H1 (cell line): ENCODE data around the gene SRPX. TPM values are rescaled to one million over a fixed set of nuclear protein-coding genes. Genes with fewer than 3 reads are reported as not detected.

Experiments used
- CTCF ChIA-PET: fragments of 300-600 bp; sonication (Branson Sonifier 250); formaldehyde crosslinking; loops from one replicate; lab custom pipeline; 2021; ENCODE audit not compliant: partially characterized antibody; lab: Charles Lee
- POLR2A ChIA-PET: fragments of 300-600 bp; sonication (Branson Sonifier 250); formaldehyde crosslinking; loops from one replicate; lab custom pipeline; 2021; ENCODE audit warnings: inconsistent platforms; ENCODE audit not compliant: partially characterized antibody; lab: Charles Lee
- DNase-seq, 2 experiments: peaks; one replicate each; pipeline versions ENCODE4 v3.0.0 to v3.0.0-alpha.2; 2010 to 2022; ENCODE audit warnings: low spot score in 2 of 2, low read depth in 1 of 2, mixed read lengths in 1 of 2
- FAIRE-seq: peaks from 2 replicates; lab custom pipeline; 2011; peaks lifted over from hg19 to GRCh38; lab: Jason Lieb, UNC
- H2AFZ ChIP-seq: 2 replicates; pipeline ENCODE4 v1.8.1; 2012; ENCODE audit warnings: low read length, inconsistent platforms
- H2AK5ac ChIP-seq: 2 replicates; pipeline ENCODE4 v1.6.1; 2013; ENCODE audit warnings: low read depth, low read length
- H2BK120ac ChIP-seq: replicated peaks from 2 replicates; pipeline ENCODE3; 2013; ENCODE audit warnings: low read depth, low read length, inconsistent platforms
- H2BK12ac ChIP-seq: 2 replicates; pipeline ENCODE4 v1.6.1; 2013; ENCODE audit warnings: low read depth, low read length
- H2BK15ac ChIP-seq: 2 replicates; pipeline ENCODE4 v1.6.1; 2013; ENCODE audit warnings: low read length
- H2BK20ac ChIP-seq: 2 replicates; pipeline ENCODE4 v1.6.1; 2013; ENCODE audit warnings: low read length
- H2BK5ac ChIP-seq: 2 replicates; pipeline ENCODE4 v1.6.1; 2013; ENCODE audit warnings: low read depth, low read length
- H3K14ac ChIP-seq: 2 replicates; pipeline ENCODE4 v1.6.1; 2013; ENCODE audit warnings: inconsistent platforms; ENCODE audit not compliant: insufficient read length
- H3K18ac ChIP-seq: 2 replicates; pipeline ENCODE4 v1.6.1; 2013; ENCODE audit warnings: low read length; ENCODE audit errors: extremely low read depth
- H3K23ac ChIP-seq: 2 replicates; pipeline ENCODE4 v1.6.1; 2013; ENCODE audit warnings: inconsistent platforms; ENCODE audit not compliant: insufficient read length
- H3K23me2 ChIP-seq: 2 replicates; pipeline ENCODE4 v1.6.1; 2013; ENCODE audit warnings: low read depth, low read length
- H3K27ac ChIP-seq: 2 replicates; pipeline ENCODE4 v1.6.1; 2011; ENCODE audit warnings: low read depth, low read length, inconsistent platforms
- H3K27me3 ChIP-seq, 4 experiments: replicated peaks in 1 of 4; 1 replicate in 1 of 4; 2 replicates in 3 of 4; pipeline versions ENCODE4 v1.6.1 to v1.8.1; 2011 to 2013; ENCODE audit warnings: low read length in 3 of 4, mild to moderate bottlenecking in 3 of 4, inconsistent platforms in 2 of 4, mixed read lengths in 2 of 4, moderate library complexity in 1 of 4; ENCODE audit not compliant: control insufficient read depth in 3 of 4, insufficient read depth in 3 of 4; ENCODE audit errors: extremely low read depth in 1 of 4
- H3K36me3 ChIP-seq, 4 experiments: 2 replicates each; pipeline versions ENCODE4 v1.6.1 to v1.8.1; 2011 to 2013; ENCODE audit warnings: mild to moderate bottlenecking in 4 of 4, low read length in 3 of 4, moderate library complexity in 2 of 4, control low read depth in 1 of 4, inconsistent platforms in 1 of 4; ENCODE audit not compliant: insufficient read depth in 4 of 4, control insufficient read depth in 2 of 4
- H3K4ac ChIP-seq: replicated peaks from 2 replicates; pipeline ENCODE3; 2013; ENCODE audit warnings: low read length, low read depth, mixed read lengths, inconsistent platforms; ENCODE audit not compliant: insufficient read length
- H3K4me1 ChIP-seq, 4 experiments: replicated peaks in 1 of 4; 1 replicate in 1 of 4; 2 replicates in 3 of 4; pipeline versions ENCODE4 v1.6.1 to v1.8.1; 2011 to 2013; ENCODE audit warnings: low read length in 3 of 4, inconsistent platforms in 2 of 4, mixed read lengths in 1 of 4; ENCODE audit not compliant: insufficient read depth in 4 of 4, control insufficient read depth in 3 of 4
- H3K4me2 ChIP-seq, 2 experiments: 2 replicates each; pipeline versions ENCODE4 v1.6.1 to v1.8.1; 2011 to 2013; ENCODE audit warnings: low read depth in 2 of 2, low read length in 2 of 2, control low read depth in 1 of 2, inconsistent platforms in 1 of 2, mild to moderate bottlenecking in 1 of 2; ENCODE audit not compliant: insufficient read depth in 1 of 2
- H3K4me3 ChIP-seq, 4 experiments: fragments of 200-600, 300-600 bp in 1 of 4; sonication (generic), shearing (Covaris generic), sonication (Bioruptor Twin) in 1 of 4; 2 replicates each; pipeline versions ENCODE4 v1.5.1 to v1.8.1; 2011 to 2016; ENCODE audit warnings: low read length in 4 of 4, low read depth in 3 of 4, control low read depth in 2 of 4, inconsistent platforms in 2 of 4, mild to moderate bottlenecking in 2 of 4, mixed read lengths in 1 of 4, moderate library complexity in 1 of 4; ENCODE audit not compliant: insufficient read depth in 2 of 4; ENCODE audit errors: extremely low read depth in 1 of 4
- H3K56ac ChIP-seq: replicated peaks from 2 replicates; pipeline ENCODE3; 2013; ENCODE audit warnings: low read depth, mild to moderate bottlenecking, mixed read lengths, low read length, inconsistent platforms; ENCODE audit not compliant: insufficient read length
- H3K79me1 ChIP-seq: 2 replicates; pipeline ENCODE4 v1.6.1; 2013; ENCODE audit warnings: low read depth, low read length, control low read depth
- H3K79me2 ChIP-seq, 2 experiments: 2 replicates each; pipeline versions ENCODE4 v1.6.1 to v1.8.1; 2012 to 2013; ENCODE audit warnings: low read length in 2 of 2, mild to moderate bottlenecking in 2 of 2, inconsistent platforms in 1 of 2; ENCODE audit not compliant: insufficient read depth in 2 of 2, control insufficient read depth in 1 of 2
- H3K9ac ChIP-seq, 4 experiments: replicated peaks in 1 of 4; 1 replicate in 1 of 4; 2 replicates in 3 of 4; pipeline versions ENCODE4 v1.6.1 to v1.8.1; 2011 to 2013; ENCODE audit warnings: low read depth in 3 of 4, low read length in 3 of 4, control low read depth in 2 of 4, mild to moderate bottlenecking in 2 of 4, moderate library complexity in 2 of 4, inconsistent platforms in 1 of 4; ENCODE audit errors: extremely low read depth in 1 of 4
- H3K9me3 ChIP-seq, 2 experiments: 2 replicates each; pipeline versions ENCODE4 v1.6.1 to v1.8.1; 2012 to 2013; ENCODE audit warnings: mild to moderate bottlenecking in 2 of 2, moderate library complexity in 2 of 2, control low read depth in 1 of 2, inconsistent platforms in 1 of 2, low read depth in 1 of 2, low read length in 1 of 2, mixed read lengths in 1 of 2; ENCODE audit not compliant: insufficient read depth in 2 of 2
- H4K20me1 ChIP-seq, 2 experiments: replicated peaks in 1 of 2; 2 replicates each; pipeline versions ENCODE3 to v1.8.1; 2011 to 2013; ENCODE audit warnings: inconsistent platforms in 2 of 2, low read length in 2 of 2, mild to moderate bottlenecking in 1 of 2; ENCODE audit not compliant: insufficient read depth in 2 of 2, control insufficient read depth in 1 of 2
- H4K5ac ChIP-seq: 2 replicates; pipeline ENCODE4 v1.6.1; 2013; ENCODE audit warnings: low read length, low read depth, mixed read lengths, inconsistent platforms; ENCODE audit not compliant: insufficient read length
- H4K8ac ChIP-seq: 2 replicates; pipeline ENCODE4 v1.8.0; 2013; ENCODE audit warnings: mild to moderate bottlenecking, moderate library complexity, low read length, inconsistent platforms; ENCODE audit not compliant: insufficient read depth; ENCODE audit errors: extremely low read depth
- H4K91ac ChIP-seq: replicated peaks from 2 replicates; pipeline ENCODE3; 2013; ENCODE audit warnings: low read length, mixed read lengths, inconsistent platforms; ENCODE audit not compliant: insufficient read length
- BRCA1 ChIP-seq: IDR thresholded peaks from 2 replicates; pipeline ENCODE4 v1.6.1; 2012; ENCODE audit warnings: low read depth, low read length, improper control_type of control experiment
- CBX5 ChIP-seq: fragments of 300-800, 300-1000 bp; sonication (generic); IDR thresholded peaks from 2 replicates; pipeline ENCODE4 v1.7.1; 2016; ENCODE audit warnings: antibody characterized with exemption, low read length, low read depth
- CEBPB ChIP-seq: IDR thresholded peaks from 2 replicates; pipeline ENCODE4 v1.6.1; 2012; ENCODE audit warnings: low read depth, low read length
- CREB1 ChIP-seq: IDR thresholded peaks from 2 replicates; pipeline ENCODE4 v1.6.1; 2012; ENCODE audit warnings: inconsistent platforms
- CTBP2 ChIP-seq: IDR thresholded peaks from 2 replicates; pipeline ENCODE4 v1.7.0; 2011; ENCODE audit warnings: borderline replicate concordance, mild to moderate bottlenecking, moderate library complexity, mixed read lengths, low read length; ENCODE audit not compliant: insufficient read depth, insufficient read length
- FOSL1 ChIP-seq: IDR thresholded peaks from 2 replicates; pipeline ENCODE4 v1.6.1; 2011; ENCODE audit warnings: mild to moderate bottlenecking, low read depth, low read length, moderate library complexity; ENCODE audit not compliant: insufficient read depth
- NANOG ChIP-seq: IDR thresholded peaks from 2 replicates; pipeline ENCODE4 v1.6.1; 2011; ENCODE audit warnings: low read length, low read depth, mild to moderate bottlenecking, inconsistent platforms; ENCODE audit not compliant: insufficient read depth, poor library complexity, severe bottlenecking
- PHF8 ChIP-seq: fragments of 200-600 bp; sonication (generic); conservative IDR thresholded peaks from 2 replicates; pipeline ENCODE4 v1.7.1; 2012; ENCODE audit warnings: low read depth, mild to moderate bottlenecking, inconsistent platforms, low read length, moderate library complexity
- POLR2A ChIP-seq, 2 experiments: IDR thresholded peaks; 1 replicate in 1 of 2; 2 replicates in 1 of 2; pipeline ENCODE4 v1.6.1; 2011; ENCODE audit warnings: low read depth in 2 of 2, low read length in 2 of 2, mild to moderate bottlenecking in 2 of 2; ENCODE audit errors: control extremely low read depth in 1 of 2
- POU5F1 ChIP-seq: IDR thresholded peaks from 2 replicates; pipeline ENCODE4 v1.6.1; 2011; ENCODE audit warnings: low read depth, mild to moderate bottlenecking, low read length, moderate library complexity
- SUZ12 ChIP-seq: fragments of 200-600 bp; sonication (generic); IDR thresholded peaks from 2 replicates; pipeline ENCODE4 v1.6.1; 2012; ENCODE audit warnings: mild to moderate bottlenecking, inconsistent platforms, low read length, moderate library complexity, mixed read lengths
- TAF1 ChIP-seq: IDR thresholded peaks from 2 replicates; pipeline ENCODE4 v1.6.1; 2011; ENCODE audit warnings: mild to moderate bottlenecking, low read depth, low read length
- TBP ChIP-seq: IDR thresholded peaks from 2 replicates; pipeline ENCODE4 v1.6.1; 2011; ENCODE audit warnings: low read depth, low read length, improper control_type of control experiment
- TCF12 ChIP-seq: IDR thresholded peaks from 2 replicates; pipeline ENCODE4 v1.6.1; 2011; ENCODE audit warnings: low read depth, mild to moderate bottlenecking, low read length
- WGBS, 2 experiments: shearing (Covaris generic) in 1 of 2; methylation state at CpG; one replicate each; pipeline versions ENCODE4 v1.1.6 to v1.1.7; 2013 to 2015; ENCODE audit warnings: low lambda C conversion rate in 2 of 2, mixed read lengths in 2 of 2, inconsistent platforms in 1 of 2, low coverage in 1 of 2, missing lambda C conversion rate in 1 of 2; ENCODE audit not compliant: insufficient replicate concordance in 2 of 2, insufficient coverage in 1 of 2, insufficient read length in 1 of 2; ENCODE audit errors: extremely low coverage in 1 of 2, missing lambda C conversion rate in 1 of 2; 5-methylcytosine and 5-hydroxymethylcytosine counted together
- polyA plus RNA-seq, 7 experiments: library from polyadenylated mRNA; depleted of rRNA in 3 of 7; stranded (reverse) in 5 of 7; unstranded in 2 of 7; fragments of >200 nt in 5 of 7; fragments of 200-250 nt in 2 of 7; gene quantifications; 1 replicate in 5 of 7; 2 replicates in 1 of 7; 4 replicates in 1 of 7; pipeline versions ENCODE4 v1.2.1 to v1.2.3, GENCODE V29; 2011 to 2013; ENCODE audit warnings: missing spikeins in 2 of 7, mixed read lengths in 2 of 7
- total RNA-seq: library from RNA; stranded (reverse); fragmentation: NEBNext Ultra II Directional; extraction: Animal tissue kit (Norgen Biotek cat#: 25700); gene quantifications from 2 replicates; pipeline ENCODE4 v1.2.1, GENCODE V29; 2021

Gene SRPX
- total and polyA plus RNA-seq, 2 of the 8 experiments (the other 6 are each of a cell fraction or from before 2014, with no cell fraction given), result 7.6 to 10.4 TPM

DNA sequence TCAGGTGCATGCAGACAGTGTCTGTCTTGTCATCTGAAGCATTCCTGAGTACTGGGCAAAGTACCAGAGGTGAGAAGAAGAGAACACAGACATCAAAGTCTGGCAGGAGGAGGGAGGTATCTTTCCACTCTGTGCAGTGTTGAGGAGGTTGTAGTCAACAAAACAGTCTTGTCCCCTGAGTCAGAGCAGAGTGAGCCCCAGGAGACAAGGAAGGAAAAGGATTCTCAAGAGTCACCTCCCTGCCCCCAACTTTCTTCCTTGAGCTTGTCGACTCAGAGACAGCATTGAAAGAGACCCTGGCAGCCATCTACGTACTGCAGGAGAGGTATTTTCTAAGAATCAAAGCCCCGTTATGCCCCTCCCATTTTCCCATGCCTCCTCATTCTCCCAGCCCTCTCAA lies 4.4 kb upstream of the SRPX start:
- H3K18ac ChIP-seq, result no peak overlapping the region
- H3K56ac ChIP-seq, result no peak overlapping the region
- no peak overlapping the region for H2BK5ac ChIP-seq
- H2BK120ac ChIP-seq, result no peak overlapping the region
- no peak overlapping the region for H3K14ac ChIP-seq
- H2AK5ac ChIP-seq, result no peak overlapping the region
- no peak overlapping the region for H3K4me3 ChIP-seq
- H3K36me3 ChIP-seq, result no peaks in the 10 kb centered on the region
- peak overlapping the region; percentile 98 for H2AFZ ChIP-seq
- H4K8ac ChIP-seq, result no peak overlapping the region
- peaks cover 6 to 16% (median 12%) of the 10 kb centered on the region in 4 experiments for H3K27me3 ChIP-seq
- H3K79me2 ChIP-seq, result no peaks in the 10 kb centered on the region
- H4K91ac ChIP-seq, result no peak overlapping the region
- no peaks in the 10 kb centered on the region for H4K20me1 ChIP-seq
- peaks cover 6% of the 10 kb centered on the region; the same call in 1 of the 2 replicates for H3K23me2 ChIP-seq
- H2BK20ac ChIP-seq, result no peak overlapping the region
- H3K4me2 ChIP-seq, result peak overlapping the region in 1 of 2 experiments; percentile 28; a peak in 2 of 4 replicates
- 0 out of 2 replicates have a peak overlapping the region, but pooled peaks have one; percentile 17 for H2BK12ac ChIP-seq
- no peaks in the 10 kb centered on the region for H3K4me1 ChIP-seq
- POLR2A ChIA-PET, result no interaction called here
- H3K27ac ChIP-seq, result no peak overlapping the region
- TF ChIP-seq POLR2A (IDR thresholded peaks at IDR 0.05; ENCODE audit: control extremely low read depth in 1 of 2, low read depth in 2 of 2, low read length in 2 of 2), result no peak
- TF ChIP-seq BRCA1, result no peak
- TF ChIP-seq TCF12, result no peak
- no peak for TF ChIP-seq TBP
- no peak for TF ChIP-seq FOSL1
- TF ChIP-seq POU5F1, result no peak
- no peak for TF ChIP-seq CTBP2
- no peak for TF ChIP-seq CREB1
- no peak for TF ChIP-seq PHF8
- no peak for TF ChIP-seq CEBPB
- no peak for TF ChIP-seq NANOG
- no peak for TF ChIP-seq TAF1
- no peak for TF ChIP-seq CBX5
- no peak for TF ChIP-seq SUZ12
- WGBS, 2 experiments, result 25% methylated on average over 3 of the region's 3 CpGs; no CpG with 5 or more reads in 1 of the 2 experiments
- H3K9me3 ChIP-seq, result no peaks in the 10 kb centered on the region
- CTCF ChIA-PET, result no interaction called here
- H3K4ac ChIP-seq, result no peak overlapping the region
- H3K79me1 ChIP-seq, result no peaks in the 10 kb centered on the region
- H4K5ac ChIP-seq, result no peak overlapping the region
- no peak overlapping the region for H3K23ac ChIP-seq
- H2BK15ac ChIP-seq, result no peak overlapping the region
- DNase-seq, result no peak
- H3K9ac ChIP-seq, result no peak overlapping the region
- no peak for FAIRE-seq
